GM21360 (cell line): ENCODE results near the gene API5.

Experiments used
- ATAC-seq: cut with Tn5 transposase; IDR thresholded peaks from one replicate; pipeline ENCODE4 v1.9.1; 2021; ENCODE audit warnings: mild to moderate bottlenecking, moderate library complexity; ENCODE audit not compliant: unreplicated experiment

API5 gene

DNA sequence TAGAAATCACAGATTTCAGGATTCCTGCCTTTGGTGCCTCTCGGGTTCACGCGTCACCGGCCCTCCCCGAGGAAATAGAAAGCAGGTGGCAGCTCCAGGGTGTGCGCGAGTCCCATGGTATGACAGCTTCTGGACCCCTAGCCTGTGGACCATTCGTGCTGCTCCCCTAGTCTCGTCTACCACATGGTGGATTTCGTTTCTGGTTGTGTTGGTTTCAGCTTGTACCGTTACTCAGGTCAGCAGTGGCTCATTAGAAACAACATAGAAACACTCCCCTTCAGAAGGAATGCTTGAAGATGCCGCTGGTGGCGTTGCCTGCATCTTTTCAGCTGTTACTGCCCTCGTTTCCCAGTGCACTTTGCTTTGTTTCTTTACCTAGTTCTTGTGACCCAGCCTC lies 47.6 kb downstream of the API5 start:
- ATAC-seq, result peak; percentile 43

- ATAC-seq, result no peak
These were observed 48.7 kb downstream of the API5 start for GRCh38 chr11:43360361-43361032.

DNA sequence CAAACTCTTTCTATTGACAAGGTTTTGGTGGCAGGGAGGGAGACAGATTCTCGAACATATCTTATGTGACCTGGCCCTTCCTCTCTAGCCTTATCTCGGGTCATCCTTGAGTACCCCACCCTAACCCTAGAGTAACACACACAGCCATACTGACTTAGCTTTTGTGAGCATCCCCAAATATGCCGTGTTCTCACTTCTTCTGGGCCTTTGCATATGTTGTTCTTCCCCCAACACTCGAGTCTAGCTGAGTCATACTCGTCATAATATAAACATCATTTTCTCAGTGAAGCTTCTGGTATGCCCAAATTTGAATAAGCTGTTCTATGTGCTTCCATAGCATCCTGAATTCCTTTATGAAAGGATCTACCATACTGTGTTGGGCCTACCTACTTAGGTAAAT lies 54.9 kb downstream of the API5 start:
- no peak for ATAC-seq

DNA sequence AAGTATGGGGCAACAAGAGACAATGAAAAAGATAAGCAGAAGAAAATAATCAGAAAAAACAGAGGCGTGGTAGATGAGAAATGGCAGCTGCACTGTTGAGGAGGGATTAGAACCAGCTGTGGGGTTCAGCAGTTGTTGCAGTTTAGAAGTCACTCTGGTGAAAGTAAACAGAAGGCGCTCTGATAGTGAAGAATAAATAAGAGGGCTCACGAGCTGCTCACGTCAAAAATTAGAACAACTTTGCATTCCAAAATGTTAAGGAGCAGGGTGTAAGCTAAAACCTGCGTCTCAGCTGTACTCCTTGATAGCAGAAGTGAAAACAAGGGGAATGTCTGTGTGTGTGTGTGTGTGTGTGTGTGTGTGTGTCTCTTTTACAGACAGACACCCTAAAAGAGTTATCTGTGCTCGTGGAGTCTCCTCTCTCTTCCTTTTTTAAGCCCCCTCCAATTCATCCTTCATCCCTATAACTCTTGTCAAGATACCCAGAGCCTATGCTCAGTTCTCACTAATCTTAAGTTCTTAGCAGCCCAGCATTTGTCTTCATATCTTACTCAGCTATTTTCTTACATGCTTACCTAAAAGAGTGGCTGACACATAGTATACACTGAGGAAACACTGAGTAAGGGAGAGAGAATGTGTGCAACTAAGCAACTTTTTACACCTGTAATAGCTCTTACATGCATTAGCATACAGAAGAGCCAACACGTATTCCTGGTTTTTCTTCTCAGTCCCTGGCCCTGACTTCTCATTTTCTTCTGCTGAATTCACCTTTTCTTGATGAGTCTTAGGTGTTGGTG lies 55.8 kb downstream of the API5 start:
- peak; percentile 46 for ATAC-seq

GRCh38 chr11:43376065-43376464 lies 64.3 kb downstream of the API5 start:
- no peak for ATAC-seq

GRCh38 chr11:43376594-43376993 lies 64.8 kb downstream of the API5 start:
- ATAC-seq, result no peak

DNA sequence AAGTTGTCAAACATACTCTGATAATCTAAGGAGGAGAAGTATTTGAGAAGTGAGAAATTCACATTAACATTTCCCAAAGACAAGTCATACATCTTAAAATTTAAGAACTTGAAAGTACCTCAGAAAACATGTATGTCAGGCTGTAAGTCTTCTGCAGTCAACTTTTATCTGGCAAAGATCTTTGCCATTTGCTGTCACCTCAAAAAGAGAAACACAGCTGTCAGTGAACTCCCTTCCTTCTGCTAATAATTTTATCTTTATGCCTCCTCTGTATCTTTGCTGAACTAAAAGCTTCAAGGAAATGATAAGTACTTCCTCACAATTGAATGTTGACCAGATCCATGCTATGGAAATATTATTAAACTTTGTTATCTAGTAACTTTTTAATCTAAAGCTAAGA lies 65.6 kb downstream of the API5 start:
- no peak for ATAC-seq

DNA sequence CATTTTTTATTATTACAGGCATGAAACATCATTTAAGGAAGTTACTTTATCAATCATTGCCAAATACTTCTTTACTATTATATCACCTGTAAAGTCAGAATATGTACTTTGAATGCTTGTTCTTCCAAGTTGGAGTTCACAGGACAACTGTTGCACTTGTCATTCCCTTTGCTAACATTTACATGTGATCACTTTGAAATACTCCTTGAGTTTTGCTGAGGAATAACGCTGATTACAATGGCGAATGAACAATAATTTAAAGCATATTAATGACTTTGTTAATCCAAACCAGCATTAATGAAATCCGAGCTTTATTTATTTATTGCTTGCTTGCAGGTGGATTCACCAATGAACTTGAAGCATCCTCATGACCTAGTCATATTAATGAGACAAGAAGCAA lies 67.1 kb downstream of the API5 start:
- ATAC-seq, result no peak

GRCh38 chr11:43381802-43382201 lies 70.0 kb downstream of the API5 start:
- no peak for ATAC-seq

DNA sequence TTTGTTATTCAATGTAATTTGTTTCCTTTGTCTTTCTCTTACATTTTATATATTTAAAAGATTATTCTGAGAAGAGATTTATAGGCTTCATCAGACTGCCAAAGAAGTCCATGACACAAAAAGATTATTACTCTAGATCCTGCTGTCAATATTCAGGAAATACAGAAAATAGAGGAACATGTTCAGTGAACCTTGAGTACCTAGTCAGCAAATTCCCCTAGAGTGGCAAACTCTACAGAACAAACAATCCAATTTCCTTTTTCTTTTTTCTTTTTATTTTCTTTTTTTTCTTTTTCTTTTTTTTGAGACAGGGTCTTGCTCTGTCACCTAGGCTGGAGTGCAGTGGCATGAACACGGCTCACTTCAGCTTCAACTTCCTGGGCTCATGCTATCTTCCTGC lies 70.8 kb downstream of the API5 start:
- ATAC-seq, result no peak

DNA sequence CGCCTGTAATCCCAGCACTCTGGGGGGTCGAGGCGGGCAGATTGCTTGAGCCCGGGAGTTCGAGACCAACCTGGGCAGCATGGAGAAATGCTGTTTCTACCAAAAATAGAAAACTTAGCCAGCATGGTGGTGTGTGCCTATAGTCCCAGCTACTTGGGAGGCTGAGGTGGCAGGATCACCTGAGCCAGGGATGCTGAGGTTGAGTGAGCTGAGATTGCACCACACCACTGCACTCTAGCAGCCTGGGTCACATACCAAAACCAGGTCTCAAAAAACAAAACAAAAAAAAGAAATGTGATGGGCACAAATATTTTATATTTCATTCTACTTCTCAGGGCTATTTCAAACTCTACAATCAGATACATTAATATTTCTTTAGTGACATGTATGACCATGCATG lies 72.6 kb downstream of the API5 start:
- ATAC-seq, result no peak

DNA sequence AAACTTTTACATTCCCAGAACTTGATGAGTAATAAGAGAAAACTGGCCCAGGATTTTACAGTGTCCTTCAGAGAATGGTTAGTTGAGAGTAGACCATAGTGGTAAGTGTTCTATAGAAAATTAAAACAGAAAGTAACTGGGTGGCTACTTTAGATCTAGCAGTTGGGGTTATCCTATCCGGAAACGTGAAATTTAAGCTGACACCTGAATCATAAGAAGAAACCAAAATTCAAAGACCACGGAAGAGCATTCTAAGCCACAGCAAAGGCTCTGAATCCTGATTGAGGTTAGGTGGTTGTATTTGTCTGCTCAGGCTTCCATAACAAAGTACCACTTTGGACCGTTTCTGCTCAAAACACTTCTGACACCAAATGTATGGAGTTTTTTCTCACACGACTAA lies 80.9 kb downstream of the API5 start:
- ATAC-seq, result no peak

DNA sequence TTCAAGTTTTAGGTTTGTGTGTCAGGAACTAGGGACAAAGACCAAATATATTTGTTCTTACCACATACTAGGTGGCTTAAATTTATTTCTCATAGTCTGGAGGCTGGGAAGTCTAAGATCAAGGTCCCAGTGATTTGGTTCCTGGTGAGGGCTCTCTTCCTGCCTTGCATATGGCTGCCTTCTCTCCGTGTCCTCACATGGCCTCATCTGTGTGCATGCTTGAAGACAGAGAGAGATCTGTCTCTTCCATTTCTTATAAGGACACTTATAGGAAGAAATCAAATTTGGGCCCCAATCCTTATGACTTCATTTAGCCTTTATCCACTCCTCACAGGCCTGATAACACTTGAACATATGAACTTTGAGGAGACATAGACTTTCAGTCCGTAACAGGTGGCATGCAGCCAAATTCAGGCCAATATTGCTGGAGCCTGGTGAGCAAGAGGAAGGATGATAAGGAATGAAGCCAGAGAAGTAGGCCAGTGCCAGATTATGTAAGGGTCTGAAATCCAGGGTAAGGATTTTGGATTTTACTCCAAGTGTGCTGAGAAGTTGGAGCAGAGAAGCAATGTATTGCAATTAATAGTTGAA lies 82.1 kb downstream of the API5 start:
- ATAC-seq, result no peak
